Neural progenitor cell (in vitro differentiated cells): ENCODE measurements around the gene PILRA. TPM values are rescaled to one million over a fixed set of nuclear protein-coding genes. Genes with fewer than 3 reads are reported as not detected.

Source experiments
- DNase-seq: peaks from one replicate; pipeline ENCODE4 v3.0.0-alpha.2; 2016; ENCODE audit warnings: low spot score
- H2AFZ ChIP-seq: fragments of 200-600 bp; sonication (generic); replicated peaks from 2 replicates; pipeline ENCODE4 v1.6.1; 2016; ENCODE audit warnings: antibody characterized with exemption
- H3F3A ChIP-seq: fragments of 200-600 bp; sonication (generic); 2 replicates; pipeline ENCODE4 v1.6.1; 2016; ENCODE audit warnings: antibody characterized with exemption, low read depth
- H3K27ac ChIP-seq: fragments of 200-600 bp; sonication (generic); 2 replicates; pipeline ENCODE4 v1.5.1; 2016; ENCODE audit warnings: mild to moderate bottlenecking
- H3K27me3 ChIP-seq: fragments of 200-600 bp; sonication (generic); 2 replicates; pipeline ENCODE4 v1.6.1; 2016; ENCODE audit warnings: mild to moderate bottlenecking, moderate library complexity
- H3K36me3 ChIP-seq: fragments of 200-600 bp; sonication (generic); 2 replicates; pipeline ENCODE4 v1.5.1; 2016
- H3K4me1 ChIP-seq: fragments of 200-600 bp; sonication (generic); 2 replicates; pipeline ENCODE4 v1.6.1; 2016; ENCODE audit warnings: mixed run types
- H3K4me2 ChIP-seq: fragments of 200-600 bp; sonication (generic); 2 replicates; pipeline ENCODE4 v1.6.1; 2016
- H3K4me3 ChIP-seq: fragments of 200-600 bp; sonication (generic); 2 replicates; pipeline ENCODE4 v1.5.1; 2016
- H3K79me2 ChIP-seq: fragments of 200-600 bp; sonication (generic); 2 replicates; pipeline ENCODE4 v1.6.1; 2016; ENCODE audit warnings: low read depth
- H3K9ac ChIP-seq: fragments of 200-600 bp; sonication (generic); 2 replicates; pipeline ENCODE4 v1.6.1; 2016
- H3K9me3 ChIP-seq: fragments of 200-600 bp; sonication (generic); 2 replicates; pipeline ENCODE4 v1.5.1; 2016; ENCODE audit warnings: low read depth
- H4K20me1 ChIP-seq: fragments of 200-600 bp; sonication (generic); 2 replicates; pipeline ENCODE4 v1.6.1; 2016; ENCODE audit warnings: low read depth
- H3K27ac Mint-ChIP-seq: 3 replicates; pipeline ENCODE4 v1.8.0; 2021; ENCODE audit warnings: mixed read lengths
- H3K27me3 Mint-ChIP-seq: 2 replicates; pipeline ENCODE4 v1.8.0; 2022; ENCODE audit warnings: low read depth, mild to moderate bottlenecking, inconsistent platforms, moderate library complexity, mixed read lengths; ENCODE audit not compliant: insufficient read depth
- H3K36me3 Mint-ChIP-seq: 3 replicates; pipeline ENCODE4 v1.8.0; 2021; ENCODE audit warnings: mixed read lengths
- H3K4me1 Mint-ChIP-seq: 3 replicates; pipeline ENCODE4 v1.8.0; 2021; ENCODE audit warnings: mixed read lengths
- H3K4me3 Mint-ChIP-seq: 3 replicates; pipeline ENCODE4 v1.8.0; 2021; ENCODE audit warnings: mild to moderate bottlenecking, moderate library complexity, mixed read lengths
- H3K9me3 Mint-ChIP-seq: 3 replicates; pipeline ENCODE4 v1.8.0; 2020; ENCODE audit warnings: mixed read lengths
- CTCF ChIP-seq: fragments of 200-600 bp; sonication (generic); IDR thresholded peaks from 2 replicates; pipeline ENCODE4 v1.5.1; 2017; ENCODE audit warnings: antibody characterized with exemption, mild to moderate bottlenecking
- EZH2 ChIP-seq: fragments of 200-600 bp; sonication (generic); IDR thresholded peaks from 2 replicates; pipeline ENCODE4 v1.6.1; 2017; ENCODE audit warnings: antibody characterized with exemption, mild to moderate bottlenecking, moderate library complexity
- EZH2phosphoT487 ChIP-seq: fragments of 200-600 bp; sonication (generic); IDR thresholded peaks from 2 replicates; pipeline ENCODE4 v1.6.1; 2017; ENCODE audit warnings: antibody characterized with exemption
- total RNA-seq: library from RNA; depleted of rRNA; stranded (reverse); fragments of >200 nt; gene quantifications from 2 replicates; pipeline ENCODE4 v1.2.3, GENCODE V29; 2015; ENCODE audit warnings: low replicate concordance

Gene PILRA
- total RNA-seq, 1 donor from 2014 or later = 6.7 TPM

GRCh38 chr7:100390286-100391009, 17.2 kb downstream of the PILRA start:
- Histone ChIP-seq H3K27me3 (no peaks in the 10 kb centered on the region), H3K36me3 (no peaks in the 10 kb centered on the region), H3F3A (peaks cover 6% of the 10 kb centered on the region), H3K4me3 (no peak overlapping the region), H3K4me1 (peaks cover 17% of the 10 kb centered on the region), H3K9ac (no peak overlapping the region), H4K20me1 (no peaks in the 10 kb centered on the region), H3K4me2 (no peak overlapping the region), H3K27ac (no peak overlapping the region), H3K79me2 (no peaks in the 10 kb centered on the region), H3K9me3 (no peaks in the 10 kb centered on the region), H2AFZ (no peak overlapping the region)
- H3K4me1 Mint-ChIP-seq = peaks cover 16% of the 10 kb centered on the region
- no peak for DNase-seq
- H3K27me3 Mint-ChIP-seq = no peaks in the 10 kb centered on the region
- TF ChIP-seq EZH2phosphoT487 (no peak), EZH2 (no peak), CTCF (no peak)
- H3K4me3 Mint-ChIP-seq = no peak overlapping the region
- H3K27ac Mint-ChIP-seq = peak overlapping the region; percentile 61
- no peaks in the 10 kb centered on the region for H3K9me3 Mint-ChIP-seq
- H3K36me3 Mint-ChIP-seq = no peaks in the 10 kb centered on the region

GRCh38 chr7:100393233-100393905, 20.1 kb downstream of the PILRA start:
- no peaks in the 10 kb centered on the region for H3K9me3 Mint-ChIP-seq
- peaks cover 6% of the 10 kb centered on the region for H3F3A ChIP-seq
- H3K4me1 ChIP-seq = peaks cover 18% of the 10 kb centered on the region
- H3K27ac ChIP-seq = no peak overlapping the region
- H3K4me2 ChIP-seq = no peak overlapping the region
- no peaks in the 10 kb centered on the region for H4K20me1 ChIP-seq
- no peak overlapping the region for H3K4me3 Mint-ChIP-seq
- no peaks in the 10 kb centered on the region for H3K9me3 ChIP-seq
- no peaks in the 10 kb centered on the region for H3K79me2 ChIP-seq
- H3K27me3 Mint-ChIP-seq = no peaks in the 10 kb centered on the region
- no peak overlapping the region for H3K9ac ChIP-seq
- no peak overlapping the region for H3K4me3 ChIP-seq
- no peaks in the 10 kb centered on the region for H3K27me3 ChIP-seq
- H3K36me3 ChIP-seq = no peaks in the 10 kb centered on the region
- peaks cover 20% of the 10 kb centered on the region for H3K4me1 Mint-ChIP-seq
- DNase-seq = no peak
- no peak overlapping the region for H3K27ac Mint-ChIP-seq
- TF ChIP-seq CTCF (no peak), EZH2 (no peak), EZH2phosphoT487 (no peak)
- H2AFZ ChIP-seq = no peak overlapping the region
- H3K36me3 Mint-ChIP-seq = no peaks in the 10 kb centered on the region

GRCh38 chr7:100394077-100394476, 20.8 kb downstream of the PILRA start:
- H3K27ac Mint-ChIP-seq = peak overlapping the region; percentile 16
- Histone ChIP-seq H3K4me3 (no peak overlapping the region), H4K20me1 (no peaks in the 10 kb centered on the region), H3K4me1 (peaks cover 20% of the 10 kb centered on the region), H3K9ac (no peak overlapping the region), H3F3A (peaks cover 6% of the 10 kb centered on the region), H3K27me3 (no peaks in the 10 kb centered on the region), H3K9me3 (no peaks in the 10 kb centered on the region), H2AFZ (no peak overlapping the region), H3K4me2 (no peak overlapping the region), H3K79me2 (no peaks in the 10 kb centered on the region), H3K36me3 (no peaks in the 10 kb centered on the region), H3K27ac (no peak overlapping the region)
- no peak for DNase-seq
- no peak for TF ChIP-seq EZH2phosphoT487
- no peak for TF ChIP-seq CTCF
- TF ChIP-seq EZH2 = no peak
- H3K9me3 Mint-ChIP-seq = no peaks in the 10 kb centered on the region
- H3K4me3 Mint-ChIP-seq = no peak overlapping the region
- H3K36me3 Mint-ChIP-seq = no peaks in the 10 kb centered on the region
- H3K27me3 Mint-ChIP-seq = peaks cover under 1% of the 10 kb centered on the region
- peaks cover 24% of the 10 kb centered on the region for H3K4me1 Mint-ChIP-seq
